Stimulated activated CD8-positive, alpha-beta memory T cell treated with anti-CD3 and anti-CD28 coated beads, Interleukin-4, amount 100 ng/mL, for 48 hours (primary cell): ENCODE results near the gene TCF7L2.
"Not testable (repeated sequence)": the region's sequence is repeated elsewhere in the genome, so short reads cannot be mapped to it uniquely, and the experiment has no call there.

Source experiments
- DNase-seq: peaks from one replicate; pipeline ENCODE4 v3.0.0-alpha.2; 2020

TCF7L2 gene

GRCh38 chr10:113052076-113052830 lies 102.2 kb downstream of the TCF7L2 start:
- no peak for DNase-seq

GRCh38 chr10:113053091-113053490 lies 103.0 kb downstream of the TCF7L2 start:
- DNase-seq, result no peak

- no peak for DNase-seq
Measured at GRCh38 chr10:113053881-113054280, 103.8 kb downstream of the TCF7L2 start.

GRCh38 chr10:113055458-113055857 lies 105.4 kb downstream of the TCF7L2 start:
- no peak for DNase-seq

GRCh38 chr10:113056030-113056429 lies 106.0 kb downstream of the TCF7L2 start:
- DNase-seq, result no peak

GRCh38 chr10:113056441-113057021 lies 106.5 kb downstream of the TCF7L2 start:
- DNase-seq, result no peak

- no peak for DNase-seq
Measured at GRCh38 chr10:113057948-113058522, 108.0 kb downstream of the TCF7L2 start.

- DNase-seq, result no peak
Measured at GRCh38 chr10:113058523-113059370, 108.7 kb downstream of the TCF7L2 start.

- DNase-seq, result no peak
Measured at GRCh38 chr10:113059371-113059780, 109.3 kb downstream of the TCF7L2 start.

GRCh38 chr10:113060201-113061053 lies 110.4 kb downstream of the TCF7L2 start:
- DNase-seq, result no peak

- DNase-seq, result no peak
Measured at GRCh38 chr10:113061054-113061430, 111.0 kb downstream of the TCF7L2 start.

- DNase-seq, result no peak
Measured at GRCh38 chr10:113061557-113061956, 111.5 kb downstream of the TCF7L2 start.

GRCh38 chr10:113063043-113063967 lies 113.3 kb downstream of the TCF7L2 start:
- DNase-seq, result no peak

- no peak for DNase-seq
Measured at GRCh38 chr10:113064039-113064438, 114.0 kb downstream of the TCF7L2 start.

GRCh38 chr10:113066120-113066519 lies 116.1 kb downstream of the TCF7L2 start:
- DNase-seq, result not testable (repeated sequence)

- DNase-seq, result no peak
Measured at GRCh38 chr10:113066561-113067312, 116.7 kb downstream of the TCF7L2 start.

- no peak for DNase-seq
Measured at GRCh38 chr10:113067501-113067900, 117.5 kb downstream of the TCF7L2 start.

- DNase-seq, result no peak
Measured at GRCh38 chr10:113068178-113068890, 118.3 kb downstream of the TCF7L2 start.

GRCh38 chr10:113069595-113069994 lies 119.5 kb downstream of the TCF7L2 start:
- no peak for DNase-seq

GRCh38 chr10:113071446-113071845 lies 121.4 kb downstream of the TCF7L2 start:
- DNase-seq, result no peak
